Measurements from ENCODE around the gene ARMH4.

DNA sequence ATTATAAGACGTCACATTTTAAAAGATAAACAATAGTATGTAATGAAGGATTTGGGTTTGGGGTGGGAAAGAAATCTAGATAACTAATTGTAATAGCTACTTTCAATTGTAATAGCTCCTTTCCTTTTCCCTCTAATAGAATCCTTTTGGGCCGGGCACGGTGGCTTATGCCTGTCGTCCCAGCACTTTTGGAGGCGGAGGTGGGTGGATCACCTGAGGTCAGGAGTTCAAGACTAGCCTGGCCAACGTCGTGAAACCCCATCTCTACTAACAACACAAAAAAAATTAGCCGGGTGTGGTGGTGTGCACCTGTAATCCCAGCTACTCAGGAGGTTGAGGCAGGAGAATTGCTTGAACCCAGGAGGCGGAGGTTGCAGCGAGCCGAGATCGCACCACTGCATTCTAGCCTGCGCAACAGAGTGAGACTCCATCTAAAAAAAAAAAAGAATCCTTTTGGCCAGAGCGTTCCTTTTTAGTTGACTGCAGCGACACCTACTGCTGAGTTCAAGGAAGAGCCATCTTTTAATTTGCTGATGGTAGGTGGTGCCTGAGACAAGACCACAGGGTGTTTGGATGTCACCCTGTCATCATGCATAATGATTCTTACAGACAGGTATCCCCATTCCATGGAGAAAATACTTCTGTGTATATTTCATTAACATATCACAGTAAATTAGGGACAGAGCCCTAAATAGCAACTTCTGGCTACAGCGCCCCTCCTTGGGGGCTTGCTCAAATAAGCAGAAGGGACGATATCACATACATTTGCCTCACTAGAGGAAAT, 79.5 kb downstream of the ARMH4 start:
- TF ChIP-seq, protein P1, sequence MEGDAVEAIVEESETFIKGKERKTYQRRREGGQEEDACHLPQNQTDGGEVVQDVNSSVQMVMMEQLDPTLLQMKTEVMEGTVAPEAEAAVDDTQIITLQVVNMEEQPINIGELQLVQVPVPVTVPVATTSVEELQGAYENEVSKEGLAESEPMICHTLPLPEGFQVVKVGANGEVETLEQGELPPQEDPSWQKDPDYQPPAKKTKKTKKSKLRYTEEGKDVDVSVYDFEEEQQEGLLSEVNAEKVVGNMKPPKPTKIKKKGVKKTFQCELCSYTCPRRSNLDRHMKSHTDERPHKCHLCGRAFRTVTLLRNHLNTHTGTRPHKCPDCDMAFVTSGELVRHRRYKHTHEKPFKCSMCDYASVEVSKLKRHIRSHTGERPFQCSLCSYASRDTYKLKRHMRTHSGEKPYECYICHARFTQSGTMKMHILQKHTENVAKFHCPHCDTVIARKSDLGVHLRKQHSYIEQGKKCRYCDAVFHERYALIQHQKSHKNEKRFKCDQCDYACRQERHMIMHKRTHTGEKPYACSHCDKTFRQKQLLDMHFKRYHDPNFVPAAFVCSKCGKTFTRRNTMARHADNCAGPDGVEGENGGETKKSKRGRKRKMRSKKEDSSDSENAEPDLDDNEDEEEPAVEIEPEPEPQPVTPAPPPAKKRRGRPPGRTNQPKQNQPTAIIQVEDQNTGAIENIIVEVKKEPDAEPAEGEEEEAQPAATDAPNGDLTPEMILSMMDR (IDR thresholded peaks at IDR 0.05): peak; percentile 57 to 73 (median 68)
- no peak for TF ChIP-seq POLR2A (IDR thresholded peaks at IDR 0.05)

Measured in prostate gland (tissue), 2 donors.